ENCODE results near the gene MZT2A. TPM values are rescaled to one million over a fixed set of nuclear protein-coding genes. Genes with fewer than 3 reads are reported as not detected.
A peak's percentile ranks its signal among the peaks of the same experiment; 100 is the strongest.
"Not testable (repeated sequence)": the region's sequence is repeated elsewhere in the genome, so short reads cannot be mapped to it uniquely, and the experiment has no call there.

Gene MZT2A
- total and polyA plus RNA-seq, 2 donors (not counting 1 experiment from before 2014, with no cell fraction given), result 30.1 to 88.4 TPM

- not testable (repeated sequence) for H3K4me1 ChIP-seq (ENCODE audit: control insufficient read depth, extremely low read depth, insufficient read depth, low read length); H3K9ac ChIP-seq (ENCODE audit: insufficient read depth, low read length); H3K4me3 ChIP-seq (replicated peaks in 1 of 4; ENCODE audit: control extremely low read depth in 1 of 4, insufficient read depth in 1 of 4, low read depth in 3 of 4, low read length in 4 of 4); H3K27me3 ChIP-seq (ENCODE audit: control insufficient read depth, insufficient read depth, low read length); H3K9me3 ChIP-seq (ENCODE audit: control insufficient read depth, insufficient read depth, low read depth, low read length); H4K20me1 ChIP-seq (ENCODE audit: control insufficient read depth, extremely low read depth, insufficient read depth, low read length); DNase-seq (ENCODE audit: low read depth in 2 of 2); H2AFZ ChIP-seq (ENCODE audit: low read length); H3K36me3 ChIP-seq (ENCODE audit: control insufficient read depth, insufficient read depth, low read length); H3K27ac ChIP-seq (ENCODE audit: insufficient read depth, low read length); H3K4me2 ChIP-seq (ENCODE audit: extremely low read depth, insufficient read depth, low read length)
- H3K79me2 ChIP-seq (ENCODE audit: control insufficient read depth, insufficient read depth, low read length), result peaks cover 57% of the 10 kb centered on the region
Measured at GRCh38 chr2:131495506-131495905, 3.3 kb upstream of the MZT2A start.

GRCh38 chr2:131493199-131493968 lies 1.2 kb upstream of the MZT2A start:
- peak overlapping the region; percentile 79 to 94 (median 89) for H3K4me3 ChIP-seq (replicated peaks in 1 of 4; ENCODE audit: control extremely low read depth in 1 of 4, insufficient read depth in 1 of 4, low read depth in 3 of 4, low read length in 4 of 4)
- TF ChIP-seq EZH2 (IDR thresholded peaks at IDR 0.05; ENCODE audit: low read length, missing control alignments), result no peak
- no peak for TF ChIP-seq CTCF (conservative IDR thresholded peaks at IDR 0.05 in 1 of 2, IDR thresholded peaks at IDR 0.05 in 1 of 2; ENCODE audit: low read depth in 1 of 2, low read length in 2 of 2)

GRCh38 chr2:131492418-131493198 lies 411 bp upstream of the MZT2A start:
- Histone ChIP-seq H2AFZ (ENCODE audit: low read length) (peak overlapping the region; percentile 83), H3K4me1 (ENCODE audit: control insufficient read depth, extremely low read depth, insufficient read depth, low read length) (no peaks in the 10 kb centered on the region), H3K4me3 (replicated peaks in 1 of 4; ENCODE audit: control extremely low read depth in 1 of 4, insufficient read depth in 1 of 4, low read depth in 3 of 4, low read length in 4 of 4) (peak overlapping the region; percentile 79 to 94 (median 89)), H3K27me3 (ENCODE audit: control insufficient read depth, insufficient read depth, low read length) (no peaks in the 10 kb centered on the region), H4K20me1 (ENCODE audit: control insufficient read depth, extremely low read depth, insufficient read depth, low read length) (no peaks in the 10 kb centered on the region), H3K9me3 (ENCODE audit: control insufficient read depth, insufficient read depth, low read depth, low read length) (no peaks in the 10 kb centered on the region), H3K79me2 (ENCODE audit: control insufficient read depth, insufficient read depth, low read length) (peaks cover 60% of the 10 kb centered on the region), H3K4me2 (ENCODE audit: extremely low read depth, insufficient read depth, low read length) (peak overlapping the region; percentile 59), H3K36me3 (ENCODE audit: control insufficient read depth, insufficient read depth, low read length) (peaks cover 2% of the 10 kb centered on the region), H3K9ac (ENCODE audit: insufficient read depth, low read length) (peak overlapping the region; percentile 85), H3K27ac (ENCODE audit: insufficient read depth, low read length) (peak overlapping the region; percentile 71)
- TF ChIP-seq CTCF (conservative IDR thresholded peaks at IDR 0.05 in 1 of 2, IDR thresholded peaks at IDR 0.05 in 1 of 2; ENCODE audit: low read depth in 1 of 2, low read length in 2 of 2) (peak; percentile 68 to 76), EZH2 (IDR thresholded peaks at IDR 0.05; ENCODE audit: low read length, missing control alignments) (no peak)
- DNase-seq (ENCODE audit: low read depth in 2 of 2), result peak; percentile 87 to 91

More at GRCh38 chr2:131493199-131493968, 1.2 kb upstream of the MZT2A start:
- peaks cover 62% of the 10 kb centered on the region for H3K79me2 ChIP-seq (ENCODE audit: control insufficient read depth, insufficient read depth, low read length)
- no peaks in the 10 kb centered on the region for H3K4me1 ChIP-seq (ENCODE audit: control insufficient read depth, extremely low read depth, insufficient read depth, low read length)
- peak overlapping the region; percentile 85 for H3K9ac ChIP-seq (ENCODE audit: insufficient read depth, low read length)
- DNase-seq (ENCODE audit: low read depth in 2 of 2), result peak in 1 of 2 donors; percentile 5
- peak overlapping the region; percentile 73 for H3K4me2 ChIP-seq (ENCODE audit: extremely low read depth, insufficient read depth, low read length)
- H2AFZ ChIP-seq (ENCODE audit: low read length), result peak overlapping the region; percentile 83
- H4K20me1 ChIP-seq (ENCODE audit: control insufficient read depth, extremely low read depth, insufficient read depth, low read length), result no peaks in the 10 kb centered on the region
- H3K27me3 ChIP-seq (ENCODE audit: control insufficient read depth, insufficient read depth, low read length), result no peaks in the 10 kb centered on the region
- H3K36me3 ChIP-seq (ENCODE audit: control insufficient read depth, insufficient read depth, low read length), result peaks cover 2% of the 10 kb centered on the region
- peak overlapping the region; percentile 71 for H3K27ac ChIP-seq (ENCODE audit: insufficient read depth, low read length)
- H3K9me3 ChIP-seq (ENCODE audit: control insufficient read depth, insufficient read depth, low read depth, low read length), result no peaks in the 10 kb centered on the region

GRCh38 chr2:131491469-131491836 lies 744 bp downstream of the MZT2A start:
- H3K79me2 ChIP-seq (ENCODE audit: control insufficient read depth, insufficient read depth, low read length), result peaks cover 52% of the 10 kb centered on the region
- H3K9me3 ChIP-seq (ENCODE audit: control insufficient read depth, insufficient read depth, low read depth, low read length); H3K27ac ChIP-seq (ENCODE audit: insufficient read depth, low read length); H3K36me3 ChIP-seq (ENCODE audit: control insufficient read depth, insufficient read depth, low read length); H3K27me3 ChIP-seq (ENCODE audit: control insufficient read depth, insufficient read depth, low read length); DNase-seq (ENCODE audit: low read depth in 2 of 2); H3K9ac ChIP-seq (ENCODE audit: insufficient read depth, low read length); H3K4me1 ChIP-seq (ENCODE audit: control insufficient read depth, extremely low read depth, insufficient read depth, low read length); H4K20me1 ChIP-seq (ENCODE audit: control insufficient read depth, extremely low read depth, insufficient read depth, low read length): not testable (repeated sequence)
- peak overlapping the region; percentile 19 for H2AFZ ChIP-seq (ENCODE audit: low read length)
- H3K4me2 ChIP-seq (ENCODE audit: extremely low read depth, insufficient read depth, low read length), result peak overlapping the region; percentile 58
- peak overlapping the region; percentile 27 to 92 (median 48) for H3K4me3 ChIP-seq (replicated peaks in 1 of 4; ENCODE audit: control extremely low read depth in 1 of 4, insufficient read depth in 1 of 4, low read depth in 3 of 4, low read length in 4 of 4)
